HG03575 (cell line): ENCODE measurements around the gene TRAPPC3L.

Experiments used
- ATAC-seq: cut with Tn5 transposase; IDR thresholded peaks from one replicate; pipeline ENCODE4 v1.9.1; 2021; ENCODE audit not compliant: unreplicated experiment, insufficient number of reproducible peaks, low FRiP score; ENCODE audit errors: extremely low read depth

Gene TRAPPC3L

GRCh38 chr6:116450185-116450710 is 95.2 kb downstream of the TRAPPC3L start:
- ATAC-seq, result no peak

DNA sequence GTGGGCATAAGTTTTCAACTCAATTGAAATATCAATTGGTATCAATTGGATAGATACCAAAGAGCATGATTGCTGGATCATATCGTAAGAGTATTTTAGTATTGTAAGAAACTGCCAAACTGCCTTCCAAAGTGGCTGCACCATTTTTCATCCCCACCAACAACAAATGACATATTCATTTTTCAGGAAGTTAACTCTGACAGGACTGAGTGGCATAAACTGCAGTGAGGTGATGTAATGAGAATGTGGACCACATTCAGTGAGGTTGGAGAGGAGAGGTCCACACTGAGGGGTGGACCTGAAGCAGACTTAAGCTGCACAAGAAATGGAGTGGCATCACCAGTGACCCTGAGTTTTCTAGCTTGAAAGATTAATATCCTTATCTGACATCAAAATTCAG is 95.9 kb downstream of the TRAPPC3L start:
- no peak for ATAC-seq

DNA sequence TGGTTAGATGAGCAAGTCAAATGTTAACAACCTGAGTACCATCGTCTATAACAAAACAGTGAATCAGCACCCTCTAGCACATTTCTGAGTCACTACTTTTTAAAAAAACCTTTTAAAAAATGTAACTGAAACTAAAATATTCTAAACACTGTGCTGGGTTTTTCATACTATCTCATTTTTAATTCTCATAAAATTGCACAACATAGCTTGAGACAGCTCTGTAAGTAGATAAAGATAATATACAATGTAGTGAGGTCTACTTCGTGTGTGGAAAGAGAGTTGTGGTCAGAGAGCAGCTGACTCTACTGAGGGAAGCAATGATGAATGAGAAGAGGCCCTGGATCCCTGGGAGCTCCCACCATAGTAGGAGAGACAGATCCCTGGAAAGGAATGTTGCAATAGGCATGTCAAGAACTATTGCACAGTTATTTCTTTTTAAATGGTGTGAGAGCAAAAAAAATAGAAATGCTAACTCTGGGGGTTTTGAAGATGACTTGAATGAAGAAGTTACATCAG is 97.9 kb downstream of the TRAPPC3L start:
- no peak for ATAC-seq

GRCh38 chr6:116447052-116447451 is 98.4 kb downstream of the TRAPPC3L start:
- no peak for ATAC-seq

- no peak for ATAC-seq
Observed at GRCh38 chr6:116446399-116446798, 99.1 kb downstream of the TRAPPC3L start.

GRCh38 chr6:116445102-116445501 is 100.4 kb downstream of the TRAPPC3L start:
- ATAC-seq, result no peak
